CD14-positive monocyte (primary cell): ENCODE data around the gene CEND1. TPM values are rescaled to one million over a fixed set of nuclear protein-coding genes. Genes with fewer than 3 reads are reported as not detected.

Source experiments
- DNase-seq, 3 donors: peaks; one replicate each; pipeline ENCODE4 v3.0.0-alpha.2; 2011 to 2022
- H2AFZ ChIP-seq: 2 replicates; pipeline ENCODE4 v1.6.0; 2012; ENCODE audit warnings: mild to moderate bottlenecking, low read depth, low read length, inconsistent platforms; ENCODE audit not compliant: insufficient read depth, poor library complexity, severe bottlenecking
- H3K27ac ChIP-seq, 2 donors: 1 replicate in 1 of 2; 2 replicates in 1 of 2; pipeline ENCODE4 v1.5.1; 2012 to 2013; ENCODE audit warnings: low read length in 2 of 2, control low read depth in 1 of 2, inconsistent platforms in 1 of 2, low read depth in 1 of 2, mild to moderate bottlenecking in 1 of 2
- H3K27me3 ChIP-seq, 2 donors: one replicate each; pipeline versions ENCODE4 v1.6.0 to v1.6.1; 2011 to 2013; ENCODE audit warnings: low read length in 2 of 2; ENCODE audit not compliant: control insufficient read depth in 2 of 2, insufficient read depth in 2 of 2
- H3K36me3 ChIP-seq, 2 donors: replicated peaks in 1 of 2; 1 replicate in 1 of 2; 2 replicates in 1 of 2; pipeline versions ENCODE4 v1.5.1 to v1.6.1; 2012 to 2013; ENCODE audit warnings: low read length in 2 of 2, control low read depth in 1 of 2, inconsistent platforms in 1 of 2, mild to moderate bottlenecking in 1 of 2; ENCODE audit not compliant: insufficient read depth in 2 of 2, control insufficient read depth in 1 of 2
- H3K4me1 ChIP-seq, 2 donors: 1 replicate in 1 of 2; 2 replicates in 1 of 2; pipeline versions ENCODE4 v1.5.1 to v1.6.1; 2012 to 2013; ENCODE audit warnings: low read length in 2 of 2, control low read depth in 1 of 2, inconsistent platforms in 1 of 2, mild to moderate bottlenecking in 1 of 2, moderate library complexity in 1 of 2; ENCODE audit not compliant: insufficient read depth in 2 of 2, control insufficient read depth in 1 of 2
- H3K4me2 ChIP-seq: replicated peaks from 2 replicates; pipeline ENCODE3; 2012; ENCODE audit warnings: low read length, moderate library complexity, mild to moderate bottlenecking; ENCODE audit not compliant: poor library complexity, severe bottlenecking; ENCODE audit errors: extremely low read depth
- H3K4me3 ChIP-seq, 3 experiments: fragments of 200-600 bp in 1 of 3; sonication (generic) in 1 of 3; replicated peaks in 1 of 3; 1 replicate in 2 of 3; 2 replicates in 1 of 3; pipeline ENCODE4 v1.5.1; 2011 to 2013; ENCODE audit warnings: low read length in 3 of 3, mild to moderate bottlenecking in 3 of 3, control low read depth in 2 of 3, low read depth in 2 of 3, inconsistent platforms in 1 of 3, moderate library complexity in 1 of 3
- H3K79me2 ChIP-seq: 2 replicates; pipeline ENCODE4 v1.6.0; 2012; ENCODE audit warnings: mild to moderate bottlenecking, control low read depth, inconsistent platforms, low read length, moderate library complexity; ENCODE audit not compliant: insufficient read depth
- H3K9ac ChIP-seq: 2 replicates; pipeline ENCODE4 v1.6.0; 2017; ENCODE audit warnings: low read length, mild to moderate bottlenecking; ENCODE audit not compliant: insufficient read depth, poor library complexity, severe bottlenecking
- H3K9me3 ChIP-seq, 2 donors: replicated peaks in 1 of 2; 1 replicate in 1 of 2; 2 replicates in 1 of 2; pipeline versions ENCODE4 v1.5.1 to v1.6.1; 2012 to 2013; ENCODE audit warnings: low read length in 2 of 2, control low read depth in 1 of 2; ENCODE audit not compliant: control insufficient read depth in 1 of 2, insufficient read depth in 1 of 2
- H4K20me1 ChIP-seq: 2 replicates; pipeline ENCODE4 v1.6.0; 2012; ENCODE audit warnings: mild to moderate bottlenecking, low read length, control low read depth, moderate library complexity; ENCODE audit not compliant: insufficient read depth
- H3K27ac Mint-ChIP-seq, 7 donors: one replicate each; pipeline ENCODE4 v1.8.0; 2020; ENCODE audit warnings: mild to moderate bottlenecking in 7 of 7, mixed read lengths in 7 of 7, moderate library complexity in 6 of 7, inconsistent platforms in 2 of 7
- H3K27me3 Mint-ChIP-seq, 3 donors: one replicate each; pipeline ENCODE4 v1.8.0; 2021 to 2022; ENCODE audit warnings: low read depth in 3 of 3, mild to moderate bottlenecking in 3 of 3, mixed read lengths in 3 of 3, moderate library complexity in 3 of 3, inconsistent platforms in 1 of 3
- H3K36me3 Mint-ChIP-seq, 2 donors: one replicate each; pipeline ENCODE4 v1.8.0; 2020; ENCODE audit warnings: mixed read lengths in 2 of 2, inconsistent platforms in 1 of 2, mild to moderate bottlenecking in 1 of 2
- H3K4me1 Mint-ChIP-seq: one replicate; pipeline ENCODE4 v1.8.0; 2020; ENCODE audit warnings: mild to moderate bottlenecking, mixed read lengths
- H3K4me3 Mint-ChIP-seq, 2 donors: one replicate each; pipeline ENCODE4 v1.8.0; 2020; ENCODE audit warnings: mild to moderate bottlenecking in 2 of 2, mixed read lengths in 2 of 2, moderate library complexity in 1 of 2
- H3K9me3 Mint-ChIP-seq, 7 donors: one replicate each; pipeline ENCODE4 v1.8.0; 2020 to 2022; ENCODE audit warnings: mixed read lengths in 7 of 7, mild to moderate bottlenecking in 6 of 7, moderate library complexity in 6 of 7, inconsistent platforms in 2 of 7
- WGBS: methylation state at CpG from one replicate; pipeline ENCODE4 v1.1.5; 2013; ENCODE audit warnings: missing lambda C conversion rate; ENCODE audit not compliant: insufficient coverage; 5-methylcytosine and 5-hydroxymethylcytosine counted together
- intact Hi-C, 2 donors: fragments of 100-400 bp; cut with micrococcal nuclease; formaldehyde crosslinking; loops; one replicate each; pipeline versions ENCODE4 v1.15.0 to v1.15.1; 2023
- polyA plus RNA-seq, 3 donors: library from polyadenylated mRNA; depleted of rRNA in 1 of 3; unstranded in 2 of 3; stranded (reverse) in 1 of 3; fragments of 300-500 nt in 2 of 3; fragments of >200 nt in 1 of 3; fragmentation: Illumina TruSeq in 2 of 3; gene quantifications; 1 replicate in 2 of 3; 2 replicates in 1 of 3; pipeline ENCODE4 v1.2.3, GENCODE V29; 2012 to 2021
- small RNA-seq: library from RNA; depleted of rRNA; stranded (forward); fragments of <200 nt; gene quantifications from one replicate; pipeline ENCODE3, GENCODE V24; 2012; ENCODE audit warnings: low read depth; ENCODE audit not compliant: insufficient read length
- TF ChIP-seq, protein P1 (sequence below): fragments of 200-600 bp; IDR thresholded peaks from one replicate; pipeline ENCODE4 v1.8.0; 2022; ENCODE audit warnings: antibody characterized with exemption, mild to moderate bottlenecking

CEND1 gene
- polyA plus RNA-seq, 3 donors = not detected

GRCh38 chr11:737366-737765 is 52.5 kb downstream of the CEND1 start:
- H3K36me3 ChIP-seq = no peaks in the 10 kb centered on the region
- Mint-ChIP-seq H3K4me3 (peak overlapping the region; percentile 62 to 85), H3K36me3 (peaks cover 0 to 2% of the 10 kb centered on the region in 2 donors), H3K4me1 (peaks cover 19% of the 10 kb centered on the region), H3K9me3 (peaks cover 0 to 8% (median 0%) of the 10 kb centered on the region in 7 donors), H3K27me3 (peaks cover 18 to 26% (median 26%) of the 10 kb centered on the region in 3 donors), H3K27ac (peak overlapping the region in 1 of 7 donors; percentile 42)
- peak overlapping the region; percentile 28 for H3K9ac ChIP-seq
- H4K20me1 ChIP-seq = no peaks in the 10 kb centered on the region
- peaks cover 0 to 4% of the 10 kb centered on the region in 2 donors for H3K27me3 ChIP-seq
- peak overlapping the region in 1 of 3 experiments; percentile 53 for H3K4me3 ChIP-seq
- H3K4me1 ChIP-seq = peaks cover 13 to 16% of the 10 kb centered on the region in 2 donors
- no peaks in the 10 kb centered on the region for H3K9me3 ChIP-seq
- TF ChIP-seq, protein P1, sequence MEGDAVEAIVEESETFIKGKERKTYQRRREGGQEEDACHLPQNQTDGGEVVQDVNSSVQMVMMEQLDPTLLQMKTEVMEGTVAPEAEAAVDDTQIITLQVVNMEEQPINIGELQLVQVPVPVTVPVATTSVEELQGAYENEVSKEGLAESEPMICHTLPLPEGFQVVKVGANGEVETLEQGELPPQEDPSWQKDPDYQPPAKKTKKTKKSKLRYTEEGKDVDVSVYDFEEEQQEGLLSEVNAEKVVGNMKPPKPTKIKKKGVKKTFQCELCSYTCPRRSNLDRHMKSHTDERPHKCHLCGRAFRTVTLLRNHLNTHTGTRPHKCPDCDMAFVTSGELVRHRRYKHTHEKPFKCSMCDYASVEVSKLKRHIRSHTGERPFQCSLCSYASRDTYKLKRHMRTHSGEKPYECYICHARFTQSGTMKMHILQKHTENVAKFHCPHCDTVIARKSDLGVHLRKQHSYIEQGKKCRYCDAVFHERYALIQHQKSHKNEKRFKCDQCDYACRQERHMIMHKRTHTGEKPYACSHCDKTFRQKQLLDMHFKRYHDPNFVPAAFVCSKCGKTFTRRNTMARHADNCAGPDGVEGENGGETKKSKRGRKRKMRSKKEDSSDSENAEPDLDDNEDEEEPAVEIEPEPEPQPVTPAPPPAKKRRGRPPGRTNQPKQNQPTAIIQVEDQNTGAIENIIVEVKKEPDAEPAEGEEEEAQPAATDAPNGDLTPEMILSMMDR = no peak
- 1% methylated on average over 11 of the region's 11 CpGs for WGBS
- peak overlapping the region; percentile 47 for H3K4me2 ChIP-seq
- peak overlapping the region; percentile 66 for H2AFZ ChIP-seq
- no peak for DNase-seq
- H3K79me2 ChIP-seq = no peaks in the 10 kb centered on the region
- H3K27ac ChIP-seq = no peak overlapping the region
- intact Hi-C loops = no loop called here

Small RNA genes lying within 50 kb of the gene (small RNA-seq; reads per million reads assigned to genes)
- not detected for gene SNORA52

Other genes with a start within 250 kb of the CEND1 start
- 10 to 100 TPM in 1 of 3 donors, 1 to 10 TPM in 1, under 1 TPM in 1; 0.67 to 10.6 (median 1.2) TPM for gene LMNTD2, start 229.4 kb downstream of the CEND1 start, polyA plus RNA-seq
- gene RASSF7, start 229.1 kb downstream of the CEND1 start, polyA plus RNA-seq = 10 to 100 TPM in 2 of 3 donors, 1 to 10 TPM in 1; 10.0 to 26.5 (median 12.4) TPM
- gene PHRF1, start 213.6 kb downstream of the CEND1 start, polyA plus RNA-seq = 10 to 100 TPM in 1 of 3 donors, 1 to 10 TPM in 2; 1.3 to 11.1 (median 3.3) TPM
- gene IRF7, start 174.1 kb downstream of the CEND1 start, polyA plus RNA-seq = 100 to 1,000 TPM in 1 of 3 donors, 10 to 100 TPM in 2; 38.6 to 125 (median 42.9) TPM
- under 1 TPM; 0.18 to 0.43 (median 0.18) TPM for gene CDHR5, start 165.1 kb downstream of the CEND1 start, polyA plus RNA-seq
- not detected for gene SCT, start 162.9 kb downstream of the CEND1 start, polyA plus RNA-seq
- gene DRD4, start 152.8 kb downstream of the CEND1 start, polyA plus RNA-seq = under 1 TPM in 1 of 3 donors, not detected in 2; 0.13 TPM
- 10 to 100 TPM; 18.0 to 22.3 (median 22.2) TPM for gene DEAF1, start 94.9 kb downstream of the CEND1 start, polyA plus RNA-seq
- 10 to 100 TPM; 31.6 to 69.4 (median 37.3) TPM for gene TMEM80, start 94.3 kb downstream of the CEND1 start, polyA plus RNA-seq
- under 1 TPM in 1 of 3 donors, not detected in 2; 0.55 TPM for gene EPS8L2, start 83.9 kb downstream of the CEND1 start, polyA plus RNA-seq
- 1,000 to 10,000 TPM in 2 of 3 donors, 100 to 1,000 TPM in 1; 502 to 1,249 (median 1,224) TPM for gene TALDO1, start 42.6 kb downstream of the CEND1 start, polyA plus RNA-seq
- 10 to 100 TPM in 1 of 3 donors, 1 to 10 TPM in 2; 4.5 to 45.6 (median 4.6) TPM for gene GATD1, start 12.6 kb downstream of the CEND1 start, polyA plus RNA-seq
- gene SLC25A22, start 8.2 kb upstream of the CEND1 start, polyA plus RNA-seq = 10 to 100 TPM in 1 of 3 donors, 1 to 10 TPM in 2; 4.4 to 20.9 (median 5.6) TPM
- gene PIDD1, start 15.1 kb upstream of the CEND1 start, polyA plus RNA-seq = 10 to 100 TPM in 1 of 3 donors, 1 to 10 TPM in 2; 1.6 to 25.2 (median 2.6) TPM
- 1,000 to 10,000 TPM in 1 of 3 donors, 100 to 1,000 TPM in 2; 879 to 1,191 (median 990) TPM for gene RPLP2, start 19.9 kb upstream of the CEND1 start, polyA plus RNA-seq
- 100 to 1,000 TPM in 1 of 3 donors, 10 to 100 TPM in 2; 26.8 to 321 (median 35.0) TPM for gene PNPLA2, start 28.8 kb upstream of the CEND1 start, polyA plus RNA-seq
- 10 to 100 TPM in 1 of 3 donors, 1 to 10 TPM in 2; 1.0 to 11.0 (median 1.4) TPM for gene CRACR2B, start 37.8 kb upstream of the CEND1 start, polyA plus RNA-seq
- gene CD151, start 42.9 kb upstream of the CEND1 start, polyA plus RNA-seq = 100 to 1,000 TPM in 1 of 3 donors, 10 to 100 TPM in 2; 18.1 to 200 (median 57.4) TPM
- 100 to 1,000 TPM in 2 of 3 donors, 10 to 100 TPM in 1; 93.9 to 133 (median 110) TPM for gene POLR2L, start 52.4 kb upstream of the CEND1 start, polyA plus RNA-seq
- gene TSPAN4, start 52.8 kb upstream of the CEND1 start, polyA plus RNA-seq = 10 to 100 TPM; 52.6 to 75.5 (median 63.1) TPM
- gene CHID1, start 120.7 kb upstream of the CEND1 start, polyA plus RNA-seq = 10 to 100 TPM; 23.2 to 45.4 (median 45.0) TPM
- gene AP2A2, start 135.8 kb upstream of the CEND1 start, polyA plus RNA-seq = 10 to 100 TPM in 1 of 3 donors, 1 to 10 TPM in 2; 5.7 to 61.0 (median 8.2) TPM
- gene MUC6, start 246.6 kb upstream of the CEND1 start, polyA plus RNA-seq = not detected